Epithelial cell of prostate (primary cell): ENCODE measurements around the gene MED25.

Source experiments
- DNase-seq: peaks from one replicate; pipeline ENCODE4 v3.0.0-alpha.2; 2011; ENCODE audit warnings: low read depth, low spot score
- H3K27ac ChIP-seq: fragments of 450-650 bp; 2 replicates; pipeline ENCODE4 v1.5.1; 2017; ENCODE audit warnings: mild to moderate bottlenecking

MED25 gene

GRCh38 chr19:49795615-49796014 lies 22.5 kb upstream of the MED25 start:
- DNase-seq, result no peak
- H3K27ac ChIP-seq, result no peak overlapping the region

DNA sequence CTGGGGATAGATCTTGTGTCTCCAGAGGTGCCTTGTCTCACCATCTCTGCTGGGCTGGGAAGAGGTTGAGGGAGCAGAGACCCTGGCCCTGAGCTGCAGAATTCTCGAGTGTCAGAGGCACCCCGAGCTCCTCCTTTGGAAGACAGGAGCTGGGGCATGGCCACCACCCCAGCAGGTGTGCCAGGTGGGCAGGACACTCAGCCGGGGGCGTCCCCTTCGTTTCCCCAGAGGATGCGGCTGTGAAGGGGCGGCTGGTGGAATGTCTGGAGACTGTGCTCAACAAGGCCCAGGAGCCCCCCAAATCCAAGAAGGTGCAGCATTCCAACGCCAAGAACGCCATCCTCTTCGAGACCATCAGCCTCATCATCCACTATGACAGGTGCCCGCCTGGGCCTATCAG lies 19.5 kb upstream of the MED25 start:
- H3K27ac ChIP-seq, result no peak overlapping the region

DNA sequence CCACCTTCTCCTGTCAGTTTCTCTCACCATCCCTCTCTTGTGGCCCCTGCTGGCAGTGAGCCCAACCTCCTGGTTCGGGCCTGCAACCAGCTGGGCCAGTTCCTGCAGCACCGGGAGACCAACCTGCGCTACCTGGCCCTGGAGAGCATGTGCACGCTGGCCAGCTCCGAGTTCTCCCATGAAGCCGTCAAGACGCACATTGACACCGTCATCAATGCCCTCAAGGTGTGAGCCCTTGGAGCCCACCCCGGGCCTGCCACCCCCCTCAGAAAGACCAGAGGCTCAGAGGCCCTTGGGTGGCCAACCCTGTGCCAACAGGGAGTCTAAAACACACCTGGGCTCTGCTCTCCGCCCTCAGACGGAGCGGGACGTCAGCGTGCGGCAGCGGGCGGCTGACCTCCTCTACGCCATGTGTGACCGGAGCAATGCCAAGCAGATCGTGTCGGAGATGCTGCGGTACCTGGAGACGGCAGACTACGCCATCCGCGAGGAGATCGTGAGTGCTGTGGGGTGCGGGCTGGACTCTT lies 18.8 kb upstream of the MED25 start:
- no peak overlapping the region for H3K27ac ChIP-seq
- no peak for DNase-seq

More for the DNA sequence above, 19.5 kb upstream of the MED25 start:
- DNase-seq, result no peak

DNA sequence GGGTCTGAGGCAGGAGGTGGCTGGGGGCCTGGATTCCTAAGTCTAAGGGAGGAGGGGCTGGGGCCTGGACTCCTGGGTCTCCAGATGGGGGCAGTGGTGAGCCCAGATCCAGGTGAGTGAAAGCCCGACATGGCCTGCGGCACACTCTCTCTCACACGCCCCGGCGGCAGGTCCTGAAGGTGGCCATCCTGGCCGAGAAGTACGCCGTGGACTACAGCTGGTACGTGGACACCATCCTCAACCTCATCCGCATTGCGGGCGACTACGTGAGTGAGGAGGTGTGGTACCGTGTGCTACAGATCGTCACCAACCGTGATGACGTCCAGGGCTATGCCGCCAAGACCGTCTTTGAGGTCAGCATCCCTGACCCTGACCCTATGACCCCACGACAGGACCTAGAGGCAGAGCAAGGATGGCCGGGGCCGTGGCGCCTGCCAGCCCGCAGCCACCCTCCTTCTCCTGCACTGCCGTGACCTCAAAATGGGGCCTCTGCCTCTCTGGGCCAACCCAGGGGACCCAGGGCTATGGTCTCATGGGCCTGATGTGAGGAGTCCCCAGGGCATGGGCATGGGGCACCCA lies 18.2 kb upstream of the MED25 start:
- no peak for DNase-seq
- no peak overlapping the region for H3K27ac ChIP-seq

GRCh38 chr19:49800771-49801170 lies 17.3 kb upstream of the MED25 start:
- no peak overlapping the region for H3K27ac ChIP-seq
- DNase-seq, result no peak

DNA sequence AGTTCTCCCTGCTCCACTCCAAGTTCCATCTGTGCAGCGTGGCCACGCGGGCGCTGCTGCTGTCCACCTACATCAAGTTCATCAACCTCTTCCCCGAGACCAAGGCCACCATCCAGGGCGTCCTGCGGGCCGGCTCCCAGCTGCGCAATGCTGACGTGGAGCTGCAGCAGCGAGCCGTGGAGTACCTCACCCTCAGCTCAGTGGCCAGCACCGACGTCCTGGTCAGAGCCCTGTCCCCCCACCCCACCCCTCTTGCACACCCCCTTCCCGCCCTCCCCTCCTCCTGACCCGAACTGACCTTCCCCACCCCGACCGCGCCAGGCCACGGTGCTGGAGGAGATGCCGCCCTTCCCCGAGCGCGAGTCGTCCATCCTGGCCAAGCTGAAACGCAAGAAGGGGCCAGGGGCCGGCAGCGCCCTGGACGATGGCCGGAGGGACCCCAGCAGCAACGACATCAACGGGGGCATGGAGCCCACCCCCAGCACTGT lies 16.6 kb upstream of the MED25 start:
- no peak for DNase-seq
- no peak overlapping the region for H3K27ac ChIP-seq

GRCh38 chr19:49801966-49802661 lies 16.0 kb upstream of the MED25 start:
- DNase-seq, result no peak
- H3K27ac ChIP-seq, result no peak overlapping the region

DNA sequence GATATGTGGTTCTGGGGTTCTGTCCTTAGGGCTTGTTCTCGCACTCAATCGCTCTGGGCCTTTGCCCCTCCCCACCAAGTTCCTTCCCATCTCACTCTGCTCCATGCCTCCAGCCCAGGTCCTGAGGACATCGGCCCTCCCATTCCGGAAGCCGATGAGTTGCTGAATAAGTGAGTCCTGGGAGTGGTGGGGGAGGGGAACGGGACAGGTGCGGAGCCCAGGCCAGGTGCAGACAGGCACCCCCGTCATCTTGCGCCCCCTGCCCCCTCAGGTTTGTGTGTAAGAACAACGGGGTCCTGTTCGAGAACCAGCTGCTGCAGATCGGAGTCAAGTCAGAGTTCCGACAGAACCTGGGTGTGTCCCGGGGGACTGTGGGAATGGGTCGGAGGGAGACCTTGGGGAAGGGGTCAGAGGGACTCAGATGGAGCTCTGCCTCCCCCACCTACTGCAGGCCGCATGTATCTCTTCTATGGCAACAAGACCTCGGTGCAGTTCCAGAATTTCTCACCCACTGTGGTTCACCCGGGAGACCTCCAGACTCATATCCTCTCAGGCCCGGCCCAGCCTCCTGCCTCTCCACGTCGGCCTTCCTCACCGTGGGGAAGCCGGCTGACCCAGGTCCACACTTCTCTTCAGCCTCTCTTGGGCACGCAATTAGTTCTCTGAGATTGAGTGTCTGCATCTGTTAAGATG lies 15.1 kb upstream of the MED25 start:
- DNase-seq, result no peak
- H3K27ac ChIP-seq, result no peak overlapping the region

GRCh38 chr19:49803529-49803856 lies 14.6 kb upstream of the MED25 start:
- no peak for DNase-seq
- no peak overlapping the region for H3K27ac ChIP-seq

DNA sequence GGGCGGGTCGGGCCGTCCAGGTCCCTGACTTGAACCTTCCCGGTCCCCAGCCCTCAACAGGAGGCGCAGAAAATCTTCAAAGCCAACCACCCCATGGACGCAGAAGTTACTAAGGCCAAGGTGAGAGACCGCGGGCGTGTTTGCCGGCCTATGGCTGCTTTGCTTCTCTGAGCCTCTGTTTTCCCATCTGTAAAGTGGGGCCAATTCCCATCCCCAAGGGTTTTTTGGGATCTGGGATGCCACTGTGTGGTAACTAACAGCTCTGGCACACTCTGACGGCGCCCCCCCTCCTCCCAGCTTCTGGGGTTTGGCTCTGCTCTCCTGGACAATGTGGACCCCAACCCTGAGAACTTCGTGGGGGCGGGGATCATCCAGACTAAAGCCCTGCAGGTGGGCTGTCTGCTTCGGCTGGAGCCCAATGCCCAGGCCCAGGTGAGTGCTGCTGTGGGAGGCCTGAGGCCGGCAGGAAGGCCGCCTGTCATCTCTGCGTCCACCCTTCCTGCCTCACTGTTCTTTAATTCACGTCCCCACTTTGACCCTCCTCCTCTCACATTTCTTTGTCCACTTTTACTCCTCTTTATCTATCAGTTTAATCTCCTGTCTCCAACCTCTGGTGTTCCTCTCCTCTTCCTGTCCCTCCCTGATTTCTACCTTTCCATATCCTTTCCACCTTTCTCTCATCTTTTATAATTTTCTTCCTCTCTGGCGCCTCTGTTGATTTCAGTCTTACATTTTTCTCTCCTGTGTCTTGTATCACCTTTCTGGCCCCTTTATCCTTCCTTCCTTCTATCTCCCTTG lies 12.1 kb upstream of the MED25 start:
- no peak for DNase-seq
- no peak overlapping the region for H3K27ac ChIP-seq

DNA sequence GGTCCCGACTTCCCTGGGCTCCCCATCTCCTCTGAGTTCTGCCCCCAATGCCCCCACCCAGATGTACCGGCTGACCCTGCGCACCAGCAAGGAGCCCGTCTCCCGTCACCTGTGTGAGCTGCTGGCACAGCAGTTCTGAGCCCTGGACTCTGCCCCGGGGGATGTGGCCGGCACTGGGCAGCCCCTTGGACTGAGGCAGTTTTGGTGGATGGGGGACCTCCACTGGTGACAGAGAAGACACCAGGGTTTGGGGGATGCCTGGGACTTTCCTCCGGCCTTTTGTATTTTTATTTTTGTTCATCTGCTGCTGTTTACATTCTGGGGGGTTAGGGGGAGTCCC lies 11.5 kb upstream of the MED25 start:
- no peak for DNase-seq
- no peak overlapping the region for H3K27ac ChIP-seq

- no peak overlapping the region for H3K27ac ChIP-seq
- no peak for DNase-seq
Observed at GRCh38 chr19:49807058-49807903, 10.8 kb upstream of the MED25 start.

DNA sequence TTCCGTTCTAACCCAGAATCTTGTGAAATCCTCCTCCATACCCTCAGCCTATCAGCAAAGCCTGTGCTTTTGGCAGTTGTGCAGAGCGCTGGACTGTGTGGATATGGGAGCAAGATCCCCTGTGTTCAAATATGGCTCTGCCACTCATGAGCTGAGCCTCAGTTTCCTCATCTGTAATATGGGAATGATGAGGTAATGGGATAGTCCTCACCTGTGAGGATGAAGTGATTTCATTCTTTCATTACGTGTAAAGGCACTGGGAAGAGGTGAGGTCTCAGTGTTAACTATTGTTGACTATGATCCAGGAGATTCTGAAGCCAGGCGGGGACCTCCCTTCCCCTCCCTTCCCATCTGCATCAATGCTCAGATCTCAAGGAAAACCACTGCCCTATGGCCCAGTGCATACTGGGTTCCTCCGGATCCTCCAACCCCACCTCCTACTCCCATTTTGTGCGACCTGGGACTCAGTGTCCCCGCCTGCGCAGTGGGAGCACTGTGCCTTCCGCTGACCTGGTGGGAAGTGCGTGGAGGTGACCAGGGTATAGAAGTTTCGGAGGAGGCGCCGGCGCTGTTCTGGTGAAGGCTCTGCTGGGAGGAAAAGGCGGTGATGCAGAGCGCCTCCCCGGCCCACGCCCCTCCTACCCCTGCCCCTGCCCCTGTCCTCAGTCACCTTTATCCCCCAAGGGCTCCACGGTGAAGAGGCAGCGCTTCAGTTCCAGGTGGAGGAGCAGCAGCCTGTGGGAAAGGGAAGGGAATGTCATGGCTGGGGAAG lies 10.0 kb upstream of the MED25 start:
- H3K27ac ChIP-seq, result no peak overlapping the region
- no peak for DNase-seq

DNA sequence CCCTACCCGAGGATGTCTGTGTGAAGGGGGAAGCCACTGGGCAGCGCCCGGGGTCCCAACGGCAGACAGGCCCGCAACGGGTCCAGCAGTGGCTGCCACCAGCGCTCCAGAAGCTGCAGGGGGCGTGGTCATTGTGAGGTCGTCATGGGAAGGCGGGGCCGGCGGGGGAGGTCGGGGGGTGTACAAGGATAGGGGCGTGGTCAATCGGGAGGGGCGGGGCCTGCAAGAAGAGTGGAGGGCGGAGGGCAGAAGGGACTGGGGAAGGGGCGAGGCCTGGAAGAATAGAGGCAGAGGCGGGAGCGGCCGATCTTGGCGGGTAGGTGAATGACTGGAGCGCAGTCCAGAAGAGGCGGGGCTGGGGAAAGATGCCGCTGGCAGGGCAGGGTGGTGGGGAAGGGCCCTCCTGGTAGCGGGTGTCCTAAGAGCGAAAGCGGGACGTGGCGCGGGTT lies 9.4 kb upstream of the MED25 start:
- no peak overlapping the region for H3K27ac ChIP-seq
- no peak for DNase-seq

- no peak for DNase-seq
- H3K27ac ChIP-seq, result no peak overlapping the region
Observed at GRCh38 chr19:49809160-49809940, 8.7 kb upstream of the MED25 start.

GRCh38 chr19:49809941-49810389 lies 8.1 kb upstream of the MED25 start:
- DNase-seq, result no peak
- H3K27ac ChIP-seq, result no peak overlapping the region

- H3K27ac ChIP-seq, result no peak overlapping the region
- no peak for DNase-seq
Observed at GRCh38 chr19:49811328-49811727, 6.8 kb upstream of the MED25 start.

GRCh38 chr19:49812452-49812996 lies 5.6 kb upstream of the MED25 start:
- no peak for DNase-seq
- no peak overlapping the region for H3K27ac ChIP-seq
